Measurements from ENCODE around the gene ZFP14. TPM values are rescaled to one million over a fixed set of nuclear protein-coding genes. Genes with fewer than 3 reads are reported as not detected.
"Not testable (repeated sequence)": the region's sequence is repeated elsewhere in the genome, so short reads cannot be mapped to it uniquely, and the experiment has no call there.

ZFP14 gene
- total RNA-seq, 2 donors from 2014 or later = 3.5 to 4.7 TPM

DNA sequence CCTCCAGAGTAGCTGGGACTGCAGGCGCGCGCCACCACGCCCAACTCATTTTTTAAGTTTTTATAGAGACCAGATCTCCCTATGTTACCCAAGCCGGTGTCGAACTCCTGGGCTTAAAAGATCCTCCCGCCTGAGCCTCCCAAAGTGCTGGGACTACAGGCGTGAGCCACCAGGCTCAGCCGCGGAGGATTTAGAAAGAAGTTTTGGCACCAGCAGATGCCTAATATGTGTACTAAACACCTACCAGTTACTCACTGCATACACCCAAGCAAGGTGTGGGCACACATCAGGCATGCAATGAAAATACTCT lies 464 bp upstream of the ZFP14 start:
- Mint-ChIP-seq H3K27me3 (no peaks in the 10 kb centered on the region), H3K4me1 (peaks cover 9% of the 10 kb centered on the region), H3K27ac (peak overlapping the region; percentile 95), H3K4me3 (peak overlapping the region; percentile 95), H3K36me3 (ENCODE audit: low read depth) (no peaks in the 10 kb centered on the region)
- ATAC-seq = no peak
- H3K9me3 ChIP-seq (ENCODE audit: control insufficient read depth, low read length, poor library complexity, severe bottlenecking) = no peaks in the 10 kb centered on the region
- DNase-seq = no peak

GRCh38 chr19:36377541-36378178 lies 1.3 kb downstream of the ZFP14 start:
- no peaks in the 10 kb centered on the region for H3K9me3 ChIP-seq (ENCODE audit: control insufficient read depth, low read length, poor library complexity, severe bottlenecking)
- Mint-ChIP-seq H3K4me1 (peaks cover 9% of the 10 kb centered on the region), H3K27ac (peak overlapping the region; percentile 95), H3K36me3 (ENCODE audit: low read depth) (peaks cover under 1% of the 10 kb centered on the region), H3K4me3 (peak overlapping the region; percentile 95), H3K27me3 (no peaks in the 10 kb centered on the region)
- DNase-seq (no peak), ATAC-seq (no peak)

- no peak for DNase-seq
- H3K9me3 ChIP-seq (ENCODE audit: control insufficient read depth, low read length, poor library complexity, severe bottlenecking) = peaks cover 7% of the 10 kb centered on the region
- peaks cover 9% of the 10 kb centered on the region for H3K4me1 Mint-ChIP-seq
- ATAC-seq = no peak
- H3K36me3 Mint-ChIP-seq (ENCODE audit: low read depth) = peaks cover 6% of the 10 kb centered on the region
- H3K27me3 Mint-ChIP-seq = no peaks in the 10 kb centered on the region
- H3K4me3 Mint-ChIP-seq = no peak overlapping the region
- H3K27ac Mint-ChIP-seq = no peak overlapping the region
These were observed 5.3 kb downstream of the ZFP14 start for GRCh38 chr19:36373638-36374156.

DNA sequence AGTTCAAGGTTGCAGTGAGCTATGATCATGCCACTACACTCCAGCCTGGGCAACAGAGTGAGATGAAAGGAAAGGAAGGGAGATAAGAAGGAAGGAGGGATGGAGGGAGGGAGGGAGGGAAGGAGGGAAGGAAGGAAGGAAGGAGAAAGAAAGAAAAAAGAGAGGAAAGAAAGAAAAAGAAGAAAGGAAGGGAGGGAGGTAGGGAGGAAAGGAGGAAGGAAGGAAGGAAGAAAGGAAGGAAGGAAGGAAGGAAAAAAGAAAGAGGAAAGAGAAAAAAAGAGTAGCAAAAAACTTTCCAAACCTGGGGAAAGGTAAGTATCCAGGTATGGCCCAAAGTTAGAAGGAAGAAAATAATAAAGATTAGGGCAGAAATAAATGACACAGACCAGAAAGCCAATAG lies 7.1 kb downstream of the ZFP14 start:
- ATAC-seq (no peak), DNase-seq (no peak)
- Mint-ChIP-seq H3K27ac (no peak overlapping the region), H3K4me1 (no peaks in the 10 kb centered on the region), H3K36me3 (ENCODE audit: low read depth) (peaks cover 6% of the 10 kb centered on the region), H3K27me3 (no peaks in the 10 kb centered on the region), H3K4me3 (no peak overlapping the region)
- H3K9me3 ChIP-seq (ENCODE audit: control insufficient read depth, low read length, poor library complexity, severe bottlenecking) = peaks cover 10% of the 10 kb centered on the region

- Mint-ChIP-seq H3K27me3 (no peaks in the 10 kb centered on the region), H3K4me3 (no peak overlapping the region), H3K27ac (no peak overlapping the region), H3K4me1 (no peaks in the 10 kb centered on the region), H3K36me3 (ENCODE audit: low read depth) (peaks cover 11% of the 10 kb centered on the region)
- peaks cover 15% of the 10 kb centered on the region for H3K9me3 ChIP-seq (ENCODE audit: control insufficient read depth, low read length, poor library complexity, severe bottlenecking)
- ATAC-seq (no peak), DNase-seq (no peak)
These were observed 15.2 kb downstream of the ZFP14 start for GRCh38 chr19:36363845-36364244.

DNA sequence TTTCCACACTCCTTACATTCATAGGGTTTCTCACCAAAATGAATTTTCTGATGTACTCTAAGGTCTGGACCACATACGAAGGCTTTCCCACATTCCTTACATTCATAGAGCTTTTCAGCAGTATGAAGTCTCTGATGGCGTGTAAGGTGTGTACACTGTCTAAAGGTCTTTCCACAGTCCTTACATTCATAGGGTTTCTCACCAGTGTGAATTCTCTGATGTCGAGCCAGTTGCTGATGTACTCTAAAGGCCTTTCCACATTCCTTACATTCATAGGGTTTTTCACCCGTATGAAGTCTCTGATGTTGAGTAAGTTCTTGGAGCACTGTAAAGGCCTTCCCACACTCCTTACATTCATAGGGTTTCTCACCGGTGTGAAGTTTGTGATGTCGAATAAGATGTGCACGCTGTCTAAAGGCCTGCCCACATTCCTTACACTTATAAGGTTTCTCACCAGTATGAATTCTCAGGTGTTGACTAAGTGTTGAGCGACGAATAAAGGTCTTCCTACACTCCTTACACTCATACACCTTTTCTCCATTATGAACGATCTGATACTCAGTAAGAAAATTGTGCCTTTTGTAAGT lies 38.1 kb downstream of the ZFP14 start:
- no peaks in the 10 kb centered on the region for H3K27me3 Mint-ChIP-seq
- DNase-seq (no peak), ATAC-seq (no peak)
- H3K36me3 Mint-ChIP-seq (ENCODE audit: low read depth) = peaks cover 13% of the 10 kb centered on the region
- no peak overlapping the region for H3K27ac Mint-ChIP-seq
- no peaks in the 10 kb centered on the region for H3K4me1 Mint-ChIP-seq
- H3K9me3 ChIP-seq (ENCODE audit: control insufficient read depth, low read length, poor library complexity, severe bottlenecking) = peaks cover 19% of the 10 kb centered on the region
- no peak overlapping the region for H3K4me3 Mint-ChIP-seq

GRCh38 chr19:36331353-36332228 lies 47.4 kb downstream of the ZFP14 start:
- no peaks in the 10 kb centered on the region for H3K27me3 Mint-ChIP-seq
- peaks cover 4% of the 10 kb centered on the region for H3K36me3 Mint-ChIP-seq (ENCODE audit: low read depth)
- peaks cover 5% of the 10 kb centered on the region for H3K9me3 ChIP-seq (ENCODE audit: control insufficient read depth, low read length, poor library complexity, severe bottlenecking)
- ATAC-seq = peak; percentile 99
- H3K27ac Mint-ChIP-seq = peak overlapping the region; percentile 10
- no peaks in the 10 kb centered on the region for H3K4me1 Mint-ChIP-seq
- DNase-seq = peak; percentile 39 to 64 (median 52)
- peak overlapping the region; percentile 63 for H3K4me3 Mint-ChIP-seq

DNA sequence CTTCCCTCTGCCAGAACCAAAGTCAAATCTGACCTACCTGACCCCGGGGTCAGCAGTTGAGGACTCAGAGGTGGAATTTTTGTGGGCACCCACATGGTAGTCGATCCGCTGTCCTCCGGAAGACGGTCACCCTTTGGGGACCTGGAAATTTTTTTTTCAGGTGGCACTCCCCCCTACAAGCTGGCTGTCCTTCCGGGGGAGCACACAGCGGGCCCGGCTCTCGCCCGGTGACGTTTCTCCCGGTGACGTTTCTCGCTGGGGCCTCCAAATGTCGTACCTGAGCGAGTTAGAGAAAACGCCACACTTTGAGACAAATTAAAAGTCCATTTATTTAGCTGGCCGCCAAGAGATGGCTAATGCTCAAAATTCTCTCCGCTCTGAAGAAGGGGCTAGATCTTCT lies 48.8 kb downstream of the ZFP14 start:
- H3K36me3 Mint-ChIP-seq (ENCODE audit: low read depth) = peaks cover 7% of the 10 kb centered on the region
- DNase-seq (no peak), ATAC-seq (no peak)
- no peaks in the 10 kb centered on the region for H3K27me3 Mint-ChIP-seq
- no peaks in the 10 kb centered on the region for H3K4me1 Mint-ChIP-seq
- peaks cover 5% of the 10 kb centered on the region for H3K9me3 ChIP-seq (ENCODE audit: control insufficient read depth, low read length, poor library complexity, severe bottlenecking)
- H3K4me3 Mint-ChIP-seq = no peak overlapping the region
- H3K27ac Mint-ChIP-seq = no peak overlapping the region

DNA sequence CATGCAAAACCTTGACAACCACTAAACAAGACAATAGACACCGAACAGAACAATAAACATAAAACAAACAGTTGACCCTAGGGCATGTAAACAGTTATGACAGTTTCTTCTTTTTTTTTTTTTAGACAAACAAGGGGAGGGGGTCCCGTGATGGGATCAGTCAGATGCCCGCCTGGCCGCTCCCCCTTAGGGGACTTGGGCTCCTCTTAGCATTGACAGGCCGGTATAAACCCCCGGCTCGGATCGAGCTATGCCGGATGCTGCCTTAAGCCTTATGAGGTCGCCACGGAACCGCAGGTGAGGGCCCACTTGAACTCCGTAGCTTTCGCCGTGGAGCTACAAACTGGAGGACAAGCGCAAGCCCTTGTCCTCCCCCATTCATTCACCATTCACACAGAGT lies 49.5 kb downstream of the ZFP14 start:
- not testable (repeated sequence) for H3K36me3 Mint-ChIP-seq (ENCODE audit: low read depth); ATAC-seq; H3K4me1 Mint-ChIP-seq; H3K27ac Mint-ChIP-seq; H3K9me3 ChIP-seq (ENCODE audit: control insufficient read depth, low read length, poor library complexity, severe bottlenecking); H3K27me3 Mint-ChIP-seq; DNase-seq
- peak overlapping the region; percentile 39 for H3K4me3 Mint-ChIP-seq

DNA sequence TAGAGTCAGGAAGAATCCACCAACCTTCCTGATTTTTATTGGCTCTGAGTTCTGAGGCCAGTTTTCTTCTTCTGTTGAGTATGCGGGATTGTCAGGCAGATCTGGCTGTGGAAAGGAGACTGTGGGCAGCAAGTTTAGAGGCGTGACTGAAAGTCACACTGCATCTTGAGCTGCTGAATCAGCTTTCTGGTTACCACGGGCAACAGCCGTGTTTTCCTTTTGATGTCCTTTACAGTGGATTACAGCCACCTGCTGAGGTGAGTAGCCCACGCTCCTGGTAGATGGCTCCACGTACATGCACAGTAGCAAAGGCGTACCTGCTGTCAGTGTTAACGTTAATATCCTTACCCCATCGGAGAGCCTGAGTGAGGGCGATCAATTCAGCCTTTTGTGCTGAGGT lies 52.4 kb downstream of the ZFP14 start:
- not testable (repeated sequence) for DNase-seq; H3K27me3 Mint-ChIP-seq; H3K9me3 ChIP-seq (ENCODE audit: control insufficient read depth, low read length, poor library complexity, severe bottlenecking); H3K4me3 Mint-ChIP-seq; H3K36me3 Mint-ChIP-seq (ENCODE audit: low read depth); H3K4me1 Mint-ChIP-seq; H3K27ac Mint-ChIP-seq; ATAC-seq

- H3K27ac Mint-ChIP-seq; H3K9me3 ChIP-seq (ENCODE audit: control insufficient read depth, low read length, poor library complexity, severe bottlenecking); ATAC-seq; H3K27me3 Mint-ChIP-seq; H3K4me3 Mint-ChIP-seq; DNase-seq; H3K36me3 Mint-ChIP-seq (ENCODE audit: low read depth); H3K4me1 Mint-ChIP-seq: not testable (repeated sequence)
These were observed 63.8 kb downstream of the ZFP14 start for GRCh38 chr19:36315164-36315563.

DNA sequence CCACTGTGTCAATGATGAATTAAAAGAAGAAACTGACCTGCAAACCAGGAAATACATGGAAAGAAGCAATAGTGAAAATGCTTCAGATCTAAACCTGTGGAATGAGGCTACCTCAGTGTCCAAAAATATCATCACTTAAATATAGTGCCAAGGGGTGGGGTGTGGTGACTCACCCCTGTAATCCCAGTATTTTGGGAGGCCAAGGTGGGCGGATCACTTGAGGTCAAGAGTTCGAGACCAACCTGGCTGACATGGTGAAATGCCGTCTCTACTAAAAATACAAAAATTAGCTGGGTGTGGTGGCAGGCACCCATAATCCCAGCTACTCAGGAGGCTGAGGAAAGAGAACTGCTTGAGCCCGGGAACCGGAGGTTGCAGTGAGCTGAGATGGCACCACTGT lies 64.9 kb downstream of the ZFP14 start:
- not testable (repeated sequence) for H3K4me1 Mint-ChIP-seq; DNase-seq; H3K27ac Mint-ChIP-seq; H3K9me3 ChIP-seq (ENCODE audit: control insufficient read depth, low read length, poor library complexity, severe bottlenecking); H3K4me3 Mint-ChIP-seq; ATAC-seq; H3K36me3 Mint-ChIP-seq (ENCODE audit: low read depth); H3K27me3 Mint-ChIP-seq

DNA sequence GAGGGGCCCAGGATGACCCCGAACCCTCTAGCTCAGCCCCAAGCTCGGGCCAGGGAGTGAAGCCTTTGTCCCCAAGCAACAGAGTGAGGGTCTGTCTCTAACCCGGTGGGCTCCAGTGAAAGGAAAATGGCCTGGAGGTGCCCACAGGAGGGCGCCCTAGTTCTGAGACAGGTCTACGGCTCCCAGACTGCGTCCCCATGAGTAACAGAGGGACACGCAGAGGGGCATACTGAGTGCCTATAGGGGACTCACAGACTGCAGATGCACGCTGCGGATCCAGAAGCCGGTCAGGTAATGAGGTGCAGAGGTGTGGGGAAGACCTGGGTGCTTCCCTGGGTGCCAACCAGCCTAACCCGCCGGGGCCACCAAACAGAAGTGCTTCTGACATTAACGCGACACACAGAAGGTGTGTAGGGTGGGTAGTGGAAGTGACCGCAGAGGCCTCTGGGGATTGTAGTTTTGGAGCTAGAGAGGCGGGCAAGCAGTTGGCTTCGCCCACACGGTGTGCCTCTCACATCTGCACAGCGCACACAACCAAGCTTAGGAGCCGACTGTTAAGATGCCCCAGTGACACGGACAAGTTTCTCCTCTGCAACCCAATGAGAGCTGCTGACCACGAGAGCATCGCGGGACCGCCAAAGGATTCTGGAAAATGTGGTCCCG lies 67.8 kb downstream of the ZFP14 start:
- not testable (repeated sequence) for H3K4me1 Mint-ChIP-seq; H3K27ac Mint-ChIP-seq; H3K4me3 Mint-ChIP-seq; H3K36me3 Mint-ChIP-seq (ENCODE audit: low read depth); H3K9me3 ChIP-seq (ENCODE audit: control insufficient read depth, low read length, poor library complexity, severe bottlenecking); H3K27me3 Mint-ChIP-seq; ATAC-seq; DNase-seq

All from T-helper 17 cell (primary cell).